ENCODE measurements around the gene MYO19.
A peak's percentile ranks its signal among the peaks of the same experiment; 100 is the strongest.

Gene MYO19

GRCh38 chr17:36534840-36535668 is at the start of gene MYO19, which contains the start of gene PIGW:
TSS of gene MYO19 (minus strand) at chr17:36534868. CDS start at chr17:36532538, 2,330 bp downstream.
TSS of gene PIGW (plus strand) at chr17:36534987. CDS start at chr17:36537102, 2,115 bp downstream.
- DNase-seq: peak; percentile 89

GRCh38 chr17:36583787-36584186 is 49.1 kb upstream of the MYO19 start:
- no peak for DNase-seq

- no peak for DNase-seq
Observed at GRCh38 chr17:36578671-36579070, 44.0 kb upstream of the MYO19 start.

GRCh38 chr17:36576793-36577192 is 42.1 kb upstream of the MYO19 start:
- DNase-seq: no peak

- no peak for DNase-seq
Observed at GRCh38 chr17:36575028-36575427, 40.4 kb upstream of the MYO19 start.

GRCh38 chr17:36566081-36566480 is 31.4 kb upstream of the MYO19 start:
- DNase-seq: no peak

GRCh38 chr17:36553459-36553858 is 18.8 kb upstream of the MYO19 start:
- DNase-seq: no peak

- no peak for DNase-seq
Observed at GRCh38 chr17:36550491-36551417, 16.1 kb upstream of the MYO19 start.

- no peak for DNase-seq
Observed at GRCh38 chr17:36547776-36548175, 13.1 kb upstream of the MYO19 start.

- DNase-seq: no peak
Observed at GRCh38 chr17:36546418-36547093, 11.9 kb upstream of the MYO19 start.

GRCh38 chr17:36545465-36546417 is 11.1 kb upstream of the MYO19 start:
- peak; percentile 98 for DNase-seq

- no peak for DNase-seq
Observed at GRCh38 chr17:36545077-36545464, 10.4 kb upstream of the MYO19 start.

GRCh38 chr17:36544307-36545076 is 9.8 kb upstream of the MYO19 start, which contains the start of gene GGNBP2:
TSS of gene GGNBP2 (plus strand) at chr17:36544919. CDS start at chr17:36545725, 806 bp downstream.
- DNase-seq: peak; percentile 90

GRCh38 chr17:36544044-36544306 is 9.3 kb upstream of the MYO19 start:
- no peak for DNase-seq

GRCh38 chr17:36542755-36543154 is 8.1 kb upstream of the MYO19 start:
- no peak for DNase-seq

GRCh38 chr17:36540696-36541095 is 6.0 kb upstream of the MYO19 start:
- DNase-seq: no peak

GRCh38 chr17:36535669-36536081 is 1.0 kb upstream of the MYO19 start:
- no peak for DNase-seq

GRCh38 chr17:36533935-36534839 is 481 bp downstream of the MYO19 start:
- DNase-seq: peak; percentile 48

GRCh38 chr17:36532435-36532975 is 2.2 kb downstream of the MYO19 start:
- DNase-seq: no peak

- DNase-seq: no peak
Observed at GRCh38 chr17:36529121-36529520, 5.5 kb downstream of the MYO19 start.

Data from stimulated activated CD4-positive, alpha-beta T cell treated with anti-CD3 and anti-CD28 coated beads, Interleukin-1b, Interleukin-23, amount 100 ng/mL, for 48 hours (primary cell).